Breast epithelium (tissue), 3 donors: ENCODE data around the gene DACT3.

ENCODE experiments used
- POLR2A ChIP-seq: fragments of 450-650 bp; IDR thresholded peaks from one replicate; pipeline ENCODE4 v1.6.1; 2016; ENCODE audit warnings: antibody characterized with exemption, mild to moderate bottlenecking, moderate library complexity
- POLR2AphosphoS5 ChIP-seq, 3 donors: sonication (generic); formaldehyde crosslinking; IDR thresholded peaks; one replicate each; pipeline ENCODE4 v1.6.1; 2017; ENCODE audit warnings: antibody characterized with exemption in 3 of 3
- TF ChIP-seq, protein P1 (sequence below), 3 donors: fragments of 450-650 bp; IDR thresholded peaks; one replicate each; pipeline ENCODE4 v1.5.1; 2016 to 2017; ENCODE audit warnings: antibody characterized with exemption in 3 of 3, mild to moderate bottlenecking in 3 of 3, moderate library complexity in 3 of 3

DNA sequence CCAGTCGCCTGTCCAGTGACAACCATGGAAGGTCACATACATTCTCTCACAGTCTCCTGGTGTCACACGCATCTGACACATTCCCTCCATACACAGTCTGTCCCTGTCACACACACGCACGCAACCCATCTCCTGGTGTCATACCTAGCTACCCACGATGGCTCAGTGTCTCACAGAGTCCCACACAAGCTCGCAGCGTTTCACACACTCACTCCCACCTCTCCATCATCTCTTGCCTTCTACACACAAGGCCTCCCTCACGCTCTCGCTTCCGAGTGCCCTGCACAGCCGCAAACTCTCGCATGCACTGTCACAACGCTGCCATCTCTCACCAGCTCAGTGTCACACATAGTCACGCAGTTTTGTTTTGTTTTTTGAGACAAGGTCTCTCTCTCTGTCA lies 23.8 kb downstream of the DACT3 start:
- TF ChIP-seq, protein P1, sequence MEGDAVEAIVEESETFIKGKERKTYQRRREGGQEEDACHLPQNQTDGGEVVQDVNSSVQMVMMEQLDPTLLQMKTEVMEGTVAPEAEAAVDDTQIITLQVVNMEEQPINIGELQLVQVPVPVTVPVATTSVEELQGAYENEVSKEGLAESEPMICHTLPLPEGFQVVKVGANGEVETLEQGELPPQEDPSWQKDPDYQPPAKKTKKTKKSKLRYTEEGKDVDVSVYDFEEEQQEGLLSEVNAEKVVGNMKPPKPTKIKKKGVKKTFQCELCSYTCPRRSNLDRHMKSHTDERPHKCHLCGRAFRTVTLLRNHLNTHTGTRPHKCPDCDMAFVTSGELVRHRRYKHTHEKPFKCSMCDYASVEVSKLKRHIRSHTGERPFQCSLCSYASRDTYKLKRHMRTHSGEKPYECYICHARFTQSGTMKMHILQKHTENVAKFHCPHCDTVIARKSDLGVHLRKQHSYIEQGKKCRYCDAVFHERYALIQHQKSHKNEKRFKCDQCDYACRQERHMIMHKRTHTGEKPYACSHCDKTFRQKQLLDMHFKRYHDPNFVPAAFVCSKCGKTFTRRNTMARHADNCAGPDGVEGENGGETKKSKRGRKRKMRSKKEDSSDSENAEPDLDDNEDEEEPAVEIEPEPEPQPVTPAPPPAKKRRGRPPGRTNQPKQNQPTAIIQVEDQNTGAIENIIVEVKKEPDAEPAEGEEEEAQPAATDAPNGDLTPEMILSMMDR (IDR thresholded peaks at IDR 0.05) = no peak
- TF ChIP-seq POLR2A = no peak
- no peak for TF ChIP-seq POLR2AphosphoS5 (IDR thresholded peaks at IDR 0.05)
